Astrocyte (in vitro differentiated cells and primary cell): Measurements from ENCODE around the gene AGGF1. TPM values are rescaled to one million over a fixed set of nuclear protein-coding genes. Genes with fewer than 3 reads are reported as not detected.

ENCODE experiments used
- total RNA-seq: library from RNA; stranded (reverse); gene quantifications from 2 replicates; pipeline ENCODE4 v1.2.1, GENCODE V29; 2021

AGGF1 gene
- total RNA-seq, 1 donor from 2014 or later: 18.2 TPM

Other genes starting within 250 kb of the AGGF1 start
- gene F2RL1, start 211.4 kb upstream of the AGGF1 start, total RNA-seq: 140 and 164 TPM in 2 replicates
- gene S100Z, start 180.4 kb upstream of the AGGF1 start, total RNA-seq: not detected in 2 replicates
- gene CRHBP, start 77.4 kb upstream of the AGGF1 start, total RNA-seq: 2.5 and 4.7 TPM in 2 replicates
- gene ZBED3, start 56.9 kb downstream of the AGGF1 start, total RNA-seq: 6.0 and 7.9 TPM in 2 replicates
- 0.18 and 0.22 TPM in 2 replicates for gene PDE8B, start 180.3 kb downstream of the AGGF1 start, total RNA-seq